ENCODE measurements around the gene STH.

Gene STH

GRCh38 chr17:46009681-46010596 is 10.9 kb downstream of the STH start:
- TF ChIP-seq ZNF565 (CRISPR knock-in tag; conservative IDR thresholded peaks at IDR 0.05; ENCODE audit: low read depth) (no peak), CSRNP3 (CRISPR knock-in tag; IDR thresholded peaks at IDR 0.05) (no peak), ZC3H10 (CRISPR knock-in tag; IDR thresholded peaks at IDR 0.05) (no peak), SNAI2 (CRISPR knock-in tag; IDR thresholded peaks at IDR 0.05) (no peak), GLIS3 (CRISPR knock-in tag; IDR thresholded peaks at IDR 0.05) (no peak), ISL1 (CRISPR knock-in tag; IDR thresholded peaks at IDR 0.05) (no peak), BACH2 (CRISPR knock-in tag; IDR thresholded peaks at IDR 0.05; ENCODE audit: borderline replicate concordance) (no peak)
- peak; percentile 20; the same call in 2 of the 3 replicates for ATAC-seq

- TF ChIP-seq TCF4 (CRISPR knock-in tag; IDR thresholded peaks at IDR 0.05; ENCODE audit: borderline replicate concordance) (no peak), BACH2 (CRISPR knock-in tag; IDR thresholded peaks at IDR 0.05; ENCODE audit: borderline replicate concordance) (no peak), CSDC2 (CRISPR knock-in tag; IDR thresholded peaks at IDR 0.05) (no peak), CREB5 (CRISPR knock-in tag; IDR thresholded peaks at IDR 0.05; ENCODE audit: low read depth) (no peak), RARB (CRISPR knock-in tag; IDR thresholded peaks at IDR 0.05) (no peak), TSHZ2 (CRISPR knock-in tag; IDR thresholded peaks at IDR 0.05) (no peak)
Observed at GRCh38 chr17:46010597-46011186, 11.6 kb downstream of the STH start.

GRCh38 chr17:46011711-46012505 is 12.9 kb downstream of the STH start:
- no peak for ATAC-seq

More at GRCh38 chr17:46010597-46011186, 11.6 kb downstream of the STH start:
- peak; percentile 21; the same call in 1 of the 3 replicates for ATAC-seq

More at GRCh38 chr17:46011711-46012505, 12.9 kb downstream of the STH start:
- no peak for TF ChIP-seq TCF4 (CRISPR knock-in tag; IDR thresholded peaks at IDR 0.05; ENCODE audit: borderline replicate concordance)
- no peak for TF ChIP-seq PATZ1 (CRISPR knock-in tag; IDR thresholded peaks at IDR 0.05; ENCODE audit: borderline replicate concordance)
- no peak for TF ChIP-seq PPARA (CRISPR knock-in tag; IDR thresholded peaks at IDR 0.05; ENCODE audit: borderline replicate concordance)
- no peak for TF ChIP-seq ZNF70 (CRISPR knock-in tag; IDR thresholded peaks at IDR 0.05)
- TF ChIP-seq GLIS3 (CRISPR knock-in tag; IDR thresholded peaks at IDR 0.05): no peak
- no peak for TF ChIP-seq BACH2 (CRISPR knock-in tag; IDR thresholded peaks at IDR 0.05; ENCODE audit: borderline replicate concordance)
- no peak for TF ChIP-seq ZC3H10 (CRISPR knock-in tag; IDR thresholded peaks at IDR 0.05)
- TF ChIP-seq SNAI2 (CRISPR knock-in tag; IDR thresholded peaks at IDR 0.05): no peak
- TF ChIP-seq CSRNP3 (CRISPR knock-in tag; IDR thresholded peaks at IDR 0.05): no peak
- no peak for TF ChIP-seq ARNTL (CRISPR knock-in tag; IDR thresholded peaks at IDR 0.05; ENCODE audit: borderline replicate concordance, low read depth)
- TF ChIP-seq ZFP30 (CRISPR knock-in tag; IDR thresholded peaks at IDR 0.05): no peak
- TF ChIP-seq OSR1 (CRISPR knock-in tag; IDR thresholded peaks at IDR 0.05): no peak
- TF ChIP-seq TOX (CRISPR knock-in tag; IDR thresholded peaks at IDR 0.05; ENCODE audit: borderline replicate concordance): no peak
- no peak for TF ChIP-seq POU6F1 (CRISPR knock-in tag; IDR thresholded peaks at IDR 0.05; ENCODE audit: borderline replicate concordance, low read depth)
